Measurements from ENCODE around the gene ATP6V1C2. TPM values are rescaled to one million over a fixed set of nuclear protein-coding genes. Genes with fewer than 3 reads are reported as not detected.
A peak's percentile ranks its signal among the peaks of the same experiment; 100 is the strongest.

ATP6V1C2 gene
- total RNA-seq, 1 donor from 2014 or later: 1.6 TPM

DNA sequence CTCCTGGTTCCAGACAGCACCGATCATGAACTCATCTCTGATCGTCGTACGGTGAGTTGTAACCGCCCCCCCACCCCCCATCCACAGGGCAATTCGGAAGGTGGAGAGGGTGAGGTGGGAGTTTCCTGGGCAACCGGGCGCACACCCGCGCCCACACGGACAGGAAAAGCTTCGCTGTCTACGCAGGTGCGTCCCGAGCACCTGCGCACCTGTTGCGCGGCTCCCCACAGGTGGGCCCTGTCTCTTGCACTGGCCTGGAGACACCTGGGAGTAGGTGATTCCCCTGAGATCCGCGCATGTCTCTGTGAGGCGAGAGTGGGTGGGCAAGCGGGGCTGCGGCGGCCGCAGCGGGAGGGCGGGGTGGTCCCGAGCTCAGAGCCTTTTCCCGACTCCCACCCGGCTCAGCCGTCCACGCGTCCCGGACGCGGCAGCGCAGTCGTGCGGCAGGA, 459 bp upstream of the ATP6V1C2 start:
- intact Hi-C loops (cut with DNase I): no loop called here
- DNase-seq (no peak), ATAC-seq (ENCODE audit: poor library complexity) (no peak)

DNA sequence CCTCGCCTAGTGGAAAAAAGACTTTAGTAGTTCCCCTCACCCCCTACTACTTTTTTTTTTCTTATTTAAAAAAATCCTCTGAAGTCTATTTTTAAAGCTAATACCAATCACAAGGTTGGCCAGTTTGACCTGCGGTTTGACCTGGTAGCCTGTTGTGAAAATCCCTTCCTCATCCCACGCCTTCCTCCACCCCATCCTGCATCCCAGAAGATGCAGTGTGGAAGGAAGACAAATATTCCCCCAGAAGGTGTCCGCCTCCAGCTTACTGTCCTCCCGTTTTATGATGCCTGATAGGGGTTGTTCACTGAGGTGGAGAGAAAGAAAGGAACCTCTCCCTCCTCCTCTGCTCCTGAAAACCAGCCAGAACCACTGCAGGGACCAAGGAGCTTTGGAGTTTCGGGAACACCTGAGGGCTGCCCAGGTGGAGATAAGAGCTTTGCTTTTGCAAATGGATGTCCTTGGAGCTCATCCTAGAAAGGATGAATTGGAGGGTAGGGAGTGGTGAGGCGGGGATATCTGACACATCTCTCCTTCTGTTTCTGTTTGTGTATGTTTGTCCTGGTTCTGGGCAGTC, 909 bp downstream of the ATP6V1C2 start:
- ATAC-seq (ENCODE audit: poor library complexity): no peak
- DNase-seq: no peak
- intact Hi-C loops (cut with DNase I): no loop called here

DNA sequence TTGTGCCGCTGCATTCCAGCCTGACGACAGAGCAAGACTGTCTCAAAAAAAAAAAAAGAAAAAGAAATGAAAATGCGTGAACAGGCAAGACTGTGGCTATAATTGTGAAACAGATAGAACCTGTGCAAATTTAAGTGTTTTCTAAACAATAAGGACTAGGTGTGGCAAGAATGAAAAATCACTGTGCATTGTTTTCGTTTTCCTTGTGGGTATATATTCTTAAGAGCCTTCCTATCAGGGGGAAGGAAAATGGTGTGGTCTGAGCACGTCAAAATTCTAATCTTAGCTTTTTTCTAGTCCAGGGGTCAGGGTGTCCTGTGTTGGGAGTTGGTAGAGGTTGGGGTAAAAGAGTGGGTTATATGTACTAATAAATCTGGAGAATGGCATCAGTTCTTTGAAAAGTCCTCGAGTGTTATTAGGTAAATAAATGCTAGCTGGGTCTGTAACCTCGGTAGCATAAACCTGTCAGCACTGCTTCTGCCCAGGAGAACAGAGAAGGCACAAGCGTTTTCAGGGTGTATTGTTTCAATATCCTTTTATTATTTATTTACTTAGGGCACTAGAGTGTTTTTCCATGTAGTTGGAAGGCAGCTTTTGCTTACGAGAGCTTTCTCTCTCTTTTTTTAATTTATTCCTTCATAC, 11.6 kb downstream of the ATP6V1C2 start:
- no peak for ATAC-seq (ENCODE audit: poor library complexity)
- intact Hi-C loops (cut with DNase I): no loop called here
- no peak for DNase-seq

DNA sequence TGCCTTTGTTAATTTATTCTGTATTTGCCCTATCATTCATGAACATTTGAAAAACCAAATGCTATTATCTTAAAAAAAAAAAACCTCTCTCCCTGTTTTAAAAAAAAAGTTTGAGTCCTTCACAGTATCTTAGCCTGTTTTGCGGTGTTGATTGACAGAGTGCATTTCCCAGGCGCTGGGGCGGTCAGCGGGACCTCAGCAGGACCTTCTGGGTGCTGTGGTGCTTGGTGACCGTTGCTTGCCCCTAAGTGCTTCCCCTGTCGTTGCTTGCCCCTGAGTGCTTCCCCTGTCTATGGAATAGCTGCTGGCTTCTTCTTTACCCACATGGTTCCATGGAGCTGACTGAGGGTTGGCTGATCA, 12.1 kb downstream of the ATP6V1C2 start:
- intact Hi-C loops (cut with DNase I): no loop called here
- ATAC-seq (ENCODE audit: poor library complexity): no peak
- no peak for DNase-seq

DNA sequence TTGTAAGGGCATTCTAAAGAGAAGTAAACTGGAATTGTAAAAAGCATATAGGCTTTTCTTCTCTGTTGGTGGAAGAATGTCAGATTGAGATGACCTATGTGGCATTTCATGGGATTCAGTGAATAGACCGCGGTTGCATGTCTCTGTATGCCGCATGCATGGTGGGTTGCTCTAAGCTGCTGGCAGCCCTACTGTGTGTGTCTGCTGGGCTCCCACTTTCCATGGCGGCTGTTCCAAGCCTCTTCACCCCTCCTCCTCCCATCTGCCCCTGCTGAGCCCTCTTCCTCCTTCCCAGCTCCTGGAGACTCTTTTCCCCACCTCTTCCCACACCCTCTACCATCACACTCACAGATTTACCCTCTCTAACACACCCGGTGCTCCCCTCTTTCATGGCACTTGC, 12.6 kb downstream of the ATP6V1C2 start:
- ATAC-seq (ENCODE audit: poor library complexity) (no peak), DNase-seq (no peak)
- intact Hi-C loops (cut with DNase I): no loop called here

DNA sequence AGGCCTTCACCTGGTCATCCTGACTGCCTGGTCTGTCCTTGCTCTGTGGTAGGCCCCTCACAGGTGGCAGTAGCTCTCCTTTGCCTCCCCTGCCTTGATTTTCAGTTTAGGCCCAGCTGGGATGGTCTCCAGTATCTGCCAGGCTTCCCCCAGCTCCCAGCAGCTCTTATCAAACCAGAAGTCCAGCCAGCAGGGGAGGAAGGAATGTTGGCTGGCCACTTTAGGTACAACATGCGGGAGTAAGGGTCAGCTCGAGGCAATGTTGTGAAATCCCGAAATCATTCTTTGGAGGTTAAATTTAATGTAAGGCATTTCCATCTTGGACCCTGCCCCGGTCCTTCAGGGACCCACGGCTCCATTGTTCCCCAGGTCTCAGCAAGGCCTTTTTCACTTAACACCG, 16.8 kb downstream of the ATP6V1C2 start:
- ATAC-seq (ENCODE audit: poor library complexity) (no peak), DNase-seq (no peak)
- intact Hi-C loops (cut with DNase I): no loop called here

DNA sequence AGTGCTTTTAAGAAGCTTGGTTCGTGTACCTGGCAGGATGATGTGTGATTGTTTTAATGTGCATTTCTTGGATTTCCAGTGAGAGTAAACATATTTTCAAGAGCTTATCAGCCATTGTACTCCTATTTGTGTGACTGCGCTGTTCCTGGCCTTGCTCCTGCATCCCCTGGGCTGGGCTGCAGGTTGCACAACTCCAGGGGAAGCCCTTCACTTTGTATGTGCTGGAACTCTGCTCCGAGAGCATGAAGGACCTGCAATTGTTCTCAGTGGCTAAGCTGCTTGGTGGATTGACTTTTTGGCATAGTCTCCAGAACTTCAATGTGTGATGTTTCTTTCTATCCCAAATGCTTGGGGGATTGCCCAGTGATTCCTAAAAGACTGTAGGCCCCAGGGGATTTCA, 18.8 kb downstream of the ATP6V1C2 start:
- intact Hi-C loops (cut with DNase I): no loop called here
- DNase-seq: no peak
- ATAC-seq (ENCODE audit: poor library complexity): no peak

DNA sequence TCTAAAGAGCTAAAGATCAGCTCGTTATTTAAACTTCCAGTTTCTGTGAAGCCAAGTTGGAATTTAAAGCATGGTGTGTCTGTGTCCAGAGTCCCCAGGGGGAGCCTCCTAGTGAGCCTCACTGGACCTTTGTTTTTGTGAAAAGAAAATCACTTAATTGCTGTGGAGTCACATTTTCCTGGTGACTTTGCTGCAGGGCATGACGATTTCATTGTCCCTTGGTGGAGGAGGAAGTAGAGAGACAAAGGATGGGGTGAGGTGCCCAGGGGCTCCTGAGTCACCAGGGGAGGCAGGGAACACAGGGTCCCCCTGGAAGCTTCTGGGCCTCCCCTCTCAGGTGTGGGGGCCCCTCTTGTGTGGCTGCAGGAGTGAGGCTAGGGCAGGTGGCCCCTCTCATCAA, 19.7 kb downstream of the ATP6V1C2 start:
- intact Hi-C loops (cut with DNase I): no loop called here
- no peak for DNase-seq
- ATAC-seq (ENCODE audit: poor library complexity): no peak

DNA sequence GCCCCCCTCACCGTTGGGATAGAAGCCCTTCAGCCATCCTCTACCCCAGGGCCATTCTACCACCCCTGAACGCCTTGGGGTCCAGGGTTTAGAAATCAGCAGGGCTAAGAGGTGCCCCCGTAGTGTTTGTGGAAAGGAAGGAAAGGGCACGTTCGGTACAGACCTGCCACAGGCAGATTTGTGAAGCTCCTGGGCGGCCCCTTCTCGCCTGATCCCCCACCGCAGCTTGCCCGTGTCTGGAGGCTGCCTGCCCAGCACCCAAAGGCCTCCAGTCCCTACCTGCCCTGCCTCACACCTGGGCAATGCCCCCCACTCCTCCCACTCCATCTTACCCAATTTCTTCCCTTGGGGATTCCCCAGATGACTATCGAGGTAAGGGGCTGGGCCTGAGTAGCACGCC, 21.2 kb downstream of the ATP6V1C2 start:
- no peak for ATAC-seq (ENCODE audit: poor library complexity)
- intact Hi-C loops (cut with DNase I): no loop called here
- no peak for DNase-seq

DNA sequence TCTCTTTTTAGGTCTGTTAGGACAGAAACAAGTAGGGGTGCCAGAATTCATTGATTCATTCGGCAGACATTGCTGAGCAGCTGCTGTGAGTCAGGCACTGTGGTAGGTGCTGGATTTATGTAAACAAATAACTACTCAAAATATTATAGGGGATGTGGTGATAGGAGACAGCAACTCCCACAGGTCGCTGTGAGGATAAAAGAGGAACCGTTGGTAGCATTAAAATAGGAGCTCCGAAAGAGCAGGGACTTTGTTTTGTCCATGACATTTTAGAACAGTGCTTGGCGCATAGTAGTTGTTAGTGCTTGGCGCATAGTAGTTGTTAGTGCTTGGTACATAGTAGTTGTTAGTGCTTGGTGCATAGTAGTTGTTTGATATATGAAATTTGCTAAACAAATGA, 29.2 kb downstream of the ATP6V1C2 start:
- ATAC-seq (ENCODE audit: poor library complexity) (no peak), DNase-seq (no peak)
- intact Hi-C loops (cut with DNase I): no loop called here

DNA sequence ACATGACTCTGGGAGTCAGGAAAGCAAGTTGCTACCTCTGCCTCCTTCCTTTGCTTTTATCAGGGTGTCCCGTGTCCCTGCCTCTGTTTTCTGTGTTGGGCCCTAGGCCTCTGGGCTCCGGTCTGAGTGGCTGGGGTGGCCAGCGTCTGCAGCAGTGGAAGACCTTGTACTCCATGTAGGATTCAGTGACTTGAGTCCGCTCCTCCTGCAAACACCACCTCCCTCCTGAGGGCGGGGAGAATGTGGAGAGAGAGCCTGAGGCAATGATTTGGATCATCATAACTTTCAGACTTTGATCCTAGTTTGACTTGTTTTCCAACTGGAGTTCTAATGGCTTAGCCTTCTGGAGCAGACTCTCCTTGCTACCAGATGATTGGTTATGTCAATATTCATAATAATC, 30.8 kb downstream of the ATP6V1C2 start:
- DNase-seq (no peak), ATAC-seq (ENCODE audit: poor library complexity) (no peak)
- intact Hi-C loops (cut with DNase I): no loop called here

DNA sequence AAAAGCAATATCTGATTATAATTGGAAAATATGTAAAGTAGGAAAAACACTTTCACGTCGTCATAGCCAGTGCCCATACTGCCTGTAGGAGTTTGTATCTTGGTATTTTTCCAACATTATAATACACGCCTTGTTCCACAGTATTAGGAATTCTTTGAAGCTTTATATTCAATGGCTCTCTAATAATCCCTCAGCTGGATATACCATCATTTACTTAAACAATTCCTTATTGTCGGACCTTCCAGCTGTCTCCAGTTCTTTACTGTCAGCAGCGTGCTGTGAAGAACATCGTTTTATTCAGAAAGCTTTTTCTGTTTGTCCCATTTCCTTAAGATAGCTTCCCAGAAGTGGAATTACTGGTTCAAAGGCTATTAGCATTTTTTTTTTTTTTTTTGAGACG, 31.7 kb downstream of the ATP6V1C2 start:
- intact Hi-C loops (cut with DNase I): no loop called here
- ATAC-seq (ENCODE audit: poor library complexity): no peak

DNA sequence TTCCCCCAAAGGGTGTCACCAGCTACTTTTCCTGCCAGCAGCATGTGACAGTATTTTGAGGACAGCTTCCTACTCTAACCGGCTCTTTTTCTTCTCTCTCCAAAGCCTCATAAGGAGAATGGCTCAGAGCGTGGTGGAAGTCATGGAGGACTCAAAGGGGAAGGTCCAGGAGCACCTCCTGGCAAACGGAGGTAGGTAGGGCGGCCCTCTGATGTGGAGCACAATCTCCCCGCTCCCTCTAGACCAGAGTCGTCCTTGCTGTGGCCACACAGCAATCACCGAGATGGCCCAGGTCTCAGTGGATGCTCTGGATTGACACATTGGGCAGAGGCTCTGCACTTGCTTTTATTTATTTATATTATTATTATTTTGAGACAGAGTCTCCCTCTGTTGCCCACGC, 32.4 kb downstream of the ATP6V1C2 start:
- intact Hi-C loops (cut with DNase I): no loop called here
- no peak for ATAC-seq (ENCODE audit: poor library complexity)
- DNase-seq: no peak

More for the DNA sequence above, 31.7 kb downstream of the ATP6V1C2 start:
- DNase-seq: no peak

DNA sequence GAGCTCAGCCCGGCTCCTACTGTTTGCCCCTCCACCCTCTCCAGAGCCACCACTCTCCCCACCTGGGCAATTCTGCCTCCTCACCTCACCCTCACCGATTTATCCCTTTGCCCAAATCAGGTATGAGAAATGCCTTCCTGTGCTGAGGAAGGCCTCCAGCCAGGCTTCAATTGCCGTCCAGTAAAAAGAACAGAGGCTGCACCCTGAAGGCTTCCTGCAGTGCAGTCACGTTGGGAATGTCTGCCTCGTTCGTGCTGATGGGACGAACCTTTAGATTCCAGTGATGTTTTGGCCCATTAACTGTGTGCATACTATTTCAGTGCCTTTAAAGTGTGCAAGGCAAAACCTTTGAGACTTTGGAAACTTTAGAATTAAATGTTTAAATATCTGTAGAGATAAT, 34.2 kb downstream of the ATP6V1C2 start:
- DNase-seq (no peak), ATAC-seq (ENCODE audit: poor library complexity) (no peak)
- intact Hi-C loops (cut with DNase I): no loop called here

DNA sequence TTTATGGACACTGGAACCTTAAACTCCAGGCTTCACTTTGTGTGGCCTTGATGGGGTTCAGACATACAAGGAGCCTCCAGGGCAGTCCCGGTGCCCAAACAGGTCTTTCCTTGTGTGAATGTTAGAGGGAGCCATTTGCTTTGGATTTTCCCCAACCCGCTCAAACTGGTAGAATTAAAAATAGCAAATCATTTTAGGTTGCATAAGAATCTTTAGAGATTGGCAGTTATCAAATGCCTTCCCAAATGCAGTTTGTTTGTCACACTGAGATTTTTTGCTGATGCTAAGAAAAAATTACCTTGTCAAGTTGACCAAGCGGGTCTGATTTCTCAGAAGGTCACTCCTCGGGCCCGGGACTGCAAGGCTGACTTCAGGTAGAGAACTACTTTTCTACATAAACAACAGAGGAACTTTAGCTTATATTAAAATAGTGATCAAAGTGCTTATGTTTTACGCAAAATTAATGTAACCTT, 36.4 kb downstream of the ATP6V1C2 start:
- intact Hi-C loops (cut with DNase I): no loop called here
- DNase-seq: no peak
- ATAC-seq (ENCODE audit: poor library complexity): no peak

DNA sequence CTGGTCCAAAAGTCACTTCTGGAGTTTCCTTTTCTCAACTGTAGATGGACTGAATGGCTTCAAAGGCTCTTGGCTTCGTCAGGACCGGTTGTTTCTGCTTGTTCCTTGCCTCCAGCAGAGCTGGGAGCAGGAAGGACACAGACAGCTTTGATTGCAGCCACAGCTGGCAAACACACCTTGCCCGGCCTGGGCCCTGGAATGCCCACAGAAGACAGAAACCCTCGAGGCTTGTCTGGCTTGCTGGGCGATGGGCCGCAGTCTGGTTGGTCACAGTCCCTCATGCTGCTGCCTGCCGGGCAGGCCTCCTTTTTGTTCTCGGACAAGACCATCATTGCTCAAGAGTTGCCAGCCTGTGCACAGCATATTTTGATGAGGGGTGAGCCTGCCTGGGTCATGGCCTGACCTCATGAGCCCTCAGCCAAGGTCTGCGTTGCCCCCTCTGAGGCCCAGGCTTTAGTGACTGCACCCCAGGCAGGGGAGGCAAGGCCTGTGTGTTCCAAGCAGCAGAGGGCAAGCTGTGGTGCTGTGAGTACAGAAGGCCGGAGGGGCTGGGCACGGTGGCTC, 37.8 kb downstream of the ATP6V1C2 start:
- ATAC-seq (ENCODE audit: poor library complexity) (no peak), DNase-seq (no peak)
- intact Hi-C loops (cut with DNase I): no loop called here

DNA sequence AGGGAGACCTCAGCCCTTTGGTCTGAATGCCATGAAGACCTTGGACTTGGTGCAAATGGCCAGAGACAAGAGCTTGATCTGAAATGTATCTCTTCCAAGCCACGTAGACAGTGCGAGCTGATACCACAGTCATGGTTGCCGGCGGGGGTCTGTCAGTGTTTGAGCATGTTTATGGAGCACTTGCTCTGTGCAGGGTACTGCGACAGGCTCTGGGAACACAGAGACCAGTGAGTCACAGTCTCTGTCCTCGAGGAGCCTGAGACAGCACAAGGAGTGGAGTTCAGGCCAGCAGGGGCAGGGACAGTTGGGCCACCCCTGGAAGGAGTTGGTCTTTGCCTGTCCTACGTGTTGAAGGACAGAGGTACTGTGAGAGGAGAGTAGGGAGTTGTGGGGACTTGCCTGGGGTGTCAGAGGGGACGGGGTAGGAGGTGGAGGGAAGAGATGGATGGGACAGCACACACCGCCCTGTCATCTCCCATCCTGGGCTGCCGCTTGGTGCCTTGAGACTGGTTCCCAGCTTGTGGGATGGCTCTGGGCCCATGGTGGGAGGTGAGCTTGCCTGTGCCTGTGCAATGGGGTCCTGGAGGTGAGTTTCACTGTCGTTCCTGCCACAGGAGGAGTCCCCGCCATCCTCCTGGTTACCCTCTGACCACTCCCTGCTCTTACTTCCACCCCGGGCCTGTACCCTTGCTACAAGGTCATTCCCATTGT, 39.5 kb downstream of the ATP6V1C2 start:
- intact Hi-C loops (cut with DNase I): no loop called here
- DNase-seq (no peak), ATAC-seq (ENCODE audit: poor library complexity) (no peak)

DNA sequence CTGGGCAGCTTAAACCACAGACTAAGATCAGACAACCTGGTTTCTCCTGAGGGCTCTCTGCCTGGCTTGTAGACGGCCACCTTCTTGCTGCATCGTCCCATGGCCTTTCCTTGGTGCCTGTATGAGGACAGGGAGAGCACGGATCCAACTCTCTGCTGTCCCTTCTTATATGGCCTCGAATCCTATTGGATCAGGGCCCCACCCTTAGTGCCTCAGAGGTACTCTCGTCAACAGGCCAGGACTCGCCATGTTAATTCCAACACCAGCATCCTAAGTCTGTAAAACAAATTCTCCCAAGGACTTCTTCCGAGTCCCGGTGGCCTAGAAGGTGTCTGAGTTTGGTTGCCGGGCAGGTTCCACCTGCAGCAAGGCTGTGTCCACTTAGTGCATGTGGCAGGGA, 40.2 kb downstream of the ATP6V1C2 start:
- DNase-seq (no peak), ATAC-seq (ENCODE audit: poor library complexity) (no peak)
- intact Hi-C loops (cut with DNase I): no loop called here

DNA sequence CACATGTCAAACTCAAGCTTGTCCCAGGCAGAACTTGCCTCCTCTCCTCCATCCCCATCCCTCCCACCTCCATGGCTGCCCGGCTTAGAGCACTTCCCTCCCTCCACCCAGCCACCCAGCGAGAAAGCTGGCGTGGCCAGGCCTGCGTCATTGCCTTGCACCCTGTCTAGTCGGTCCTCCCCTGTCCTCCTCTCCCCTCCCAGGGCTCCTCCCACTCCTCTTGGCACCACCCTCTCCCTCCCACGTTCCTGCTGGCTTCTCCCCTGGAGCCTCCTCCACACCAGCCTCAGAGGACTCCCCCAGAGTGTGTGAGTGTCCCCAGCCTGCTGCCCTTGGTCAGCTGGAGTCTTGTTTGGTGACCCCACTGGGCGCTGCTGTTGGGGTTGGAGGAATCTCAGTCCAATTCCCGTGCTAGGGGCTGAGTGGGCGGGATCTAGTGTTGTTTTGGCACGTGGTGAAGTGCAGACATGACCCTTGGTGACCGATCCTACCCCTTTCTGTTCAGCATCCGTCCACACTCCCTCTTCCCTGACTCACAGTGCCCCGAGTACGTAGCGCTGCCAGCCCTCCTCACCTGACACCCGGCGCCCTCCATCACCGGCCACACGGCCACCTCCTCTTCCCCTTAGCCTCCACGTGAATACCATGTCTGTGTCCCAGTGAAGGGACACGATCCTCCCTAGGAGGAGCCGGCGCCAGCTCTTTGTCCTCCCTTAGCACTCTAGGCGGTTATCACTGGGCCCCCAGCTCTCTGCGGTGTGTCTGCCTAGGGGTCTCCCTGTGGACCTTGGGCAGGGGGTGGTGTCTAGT, 41.4 kb downstream of the ATP6V1C2 start:
- peak; percentile 70 for ATAC-seq (ENCODE audit: poor library complexity)
- intact Hi-C loops (cut with DNase I): no loop called here
- DNase-seq: no peak
